Measurements from ENCODE around the gene MEF2C.

Gene MEF2C

DNA sequence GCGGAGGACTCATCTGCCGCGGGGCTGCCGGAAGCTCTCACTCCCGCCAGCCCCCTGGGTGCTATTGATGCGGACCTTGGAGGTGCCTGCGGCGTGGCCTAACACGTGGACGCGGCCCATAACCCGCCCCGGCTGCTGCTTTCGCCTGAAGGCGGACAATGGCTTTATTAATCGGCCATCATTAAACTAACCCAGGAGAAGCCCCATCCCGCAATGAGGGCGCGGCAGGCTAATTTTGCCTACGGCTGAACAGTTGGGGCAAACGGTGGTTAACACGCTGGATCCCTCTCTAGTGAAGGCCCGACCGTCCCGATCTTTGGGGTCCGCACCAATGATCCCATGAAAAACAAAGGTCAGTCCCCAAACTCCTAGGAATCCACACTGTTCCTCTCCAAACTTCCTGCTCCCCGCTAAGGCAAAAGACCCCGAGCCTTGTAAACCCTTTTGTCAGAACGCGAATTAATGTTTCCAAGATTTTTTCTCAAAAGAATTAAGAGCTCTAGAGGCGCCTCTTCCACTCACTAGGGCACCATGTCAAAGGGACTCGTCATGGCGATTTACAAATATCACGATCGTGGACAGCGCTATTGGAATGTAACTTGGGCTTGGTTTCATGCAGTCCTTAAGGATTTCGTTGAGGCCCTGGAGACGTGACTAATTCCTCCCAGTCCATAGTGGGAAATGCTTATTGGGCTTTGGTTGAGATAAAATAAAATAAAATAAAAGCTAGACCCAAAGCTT is 193.1 kb downstream of the MEF2C start:
- DNase-seq (ENCODE audit: low read depth) = no peak
- TF ChIP-seq, protein P1, sequence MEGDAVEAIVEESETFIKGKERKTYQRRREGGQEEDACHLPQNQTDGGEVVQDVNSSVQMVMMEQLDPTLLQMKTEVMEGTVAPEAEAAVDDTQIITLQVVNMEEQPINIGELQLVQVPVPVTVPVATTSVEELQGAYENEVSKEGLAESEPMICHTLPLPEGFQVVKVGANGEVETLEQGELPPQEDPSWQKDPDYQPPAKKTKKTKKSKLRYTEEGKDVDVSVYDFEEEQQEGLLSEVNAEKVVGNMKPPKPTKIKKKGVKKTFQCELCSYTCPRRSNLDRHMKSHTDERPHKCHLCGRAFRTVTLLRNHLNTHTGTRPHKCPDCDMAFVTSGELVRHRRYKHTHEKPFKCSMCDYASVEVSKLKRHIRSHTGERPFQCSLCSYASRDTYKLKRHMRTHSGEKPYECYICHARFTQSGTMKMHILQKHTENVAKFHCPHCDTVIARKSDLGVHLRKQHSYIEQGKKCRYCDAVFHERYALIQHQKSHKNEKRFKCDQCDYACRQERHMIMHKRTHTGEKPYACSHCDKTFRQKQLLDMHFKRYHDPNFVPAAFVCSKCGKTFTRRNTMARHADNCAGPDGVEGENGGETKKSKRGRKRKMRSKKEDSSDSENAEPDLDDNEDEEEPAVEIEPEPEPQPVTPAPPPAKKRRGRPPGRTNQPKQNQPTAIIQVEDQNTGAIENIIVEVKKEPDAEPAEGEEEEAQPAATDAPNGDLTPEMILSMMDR (conservative IDR thresholded peaks at IDR 0.05; ENCODE audit: low read length) = no peak
- no peak overlapping the region for H3K4me3 ChIP-seq (ENCODE audit: low read length)

DNA sequence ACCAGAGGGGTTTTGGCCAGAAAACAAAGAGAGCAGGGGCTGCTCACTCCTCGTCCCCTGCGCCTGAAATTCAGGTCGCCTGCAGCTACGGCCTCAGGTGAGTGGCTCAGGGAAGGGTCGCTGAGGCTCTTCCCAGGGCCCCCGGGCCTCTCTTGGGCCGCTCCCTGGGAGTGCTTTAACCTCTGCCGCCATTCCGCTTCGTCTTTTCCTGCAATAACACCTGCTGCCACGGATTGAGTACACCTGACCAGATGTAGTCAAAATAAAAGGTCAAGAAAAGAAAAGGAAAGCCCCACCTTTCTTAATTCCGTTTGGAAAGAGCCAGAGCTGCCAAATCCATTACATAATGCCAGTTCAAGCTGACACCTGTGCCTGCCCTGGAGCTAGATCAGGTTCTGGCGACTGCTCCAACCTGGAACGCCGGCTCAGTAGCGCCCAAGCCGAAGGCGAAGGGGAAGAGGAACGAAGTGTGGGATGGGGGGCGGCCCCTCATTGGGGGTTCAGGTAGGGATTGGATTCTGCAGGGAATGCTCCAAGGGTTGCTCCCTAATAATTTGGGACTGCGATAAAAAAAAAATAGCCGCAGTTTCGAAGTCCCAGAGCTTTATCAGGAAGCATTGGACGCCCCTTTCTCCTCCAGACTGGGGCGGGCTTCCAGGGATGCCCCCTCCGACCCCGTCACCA is 193.9 kb downstream of the MEF2C start:
- DNase-seq (ENCODE audit: low read depth) = no peak
- TF ChIP-seq, protein P1 (conservative IDR thresholded peaks at IDR 0.05; ENCODE audit: low read length) = no peak
- no peak overlapping the region for H3K4me3 ChIP-seq (ENCODE audit: low read length)

DNA sequence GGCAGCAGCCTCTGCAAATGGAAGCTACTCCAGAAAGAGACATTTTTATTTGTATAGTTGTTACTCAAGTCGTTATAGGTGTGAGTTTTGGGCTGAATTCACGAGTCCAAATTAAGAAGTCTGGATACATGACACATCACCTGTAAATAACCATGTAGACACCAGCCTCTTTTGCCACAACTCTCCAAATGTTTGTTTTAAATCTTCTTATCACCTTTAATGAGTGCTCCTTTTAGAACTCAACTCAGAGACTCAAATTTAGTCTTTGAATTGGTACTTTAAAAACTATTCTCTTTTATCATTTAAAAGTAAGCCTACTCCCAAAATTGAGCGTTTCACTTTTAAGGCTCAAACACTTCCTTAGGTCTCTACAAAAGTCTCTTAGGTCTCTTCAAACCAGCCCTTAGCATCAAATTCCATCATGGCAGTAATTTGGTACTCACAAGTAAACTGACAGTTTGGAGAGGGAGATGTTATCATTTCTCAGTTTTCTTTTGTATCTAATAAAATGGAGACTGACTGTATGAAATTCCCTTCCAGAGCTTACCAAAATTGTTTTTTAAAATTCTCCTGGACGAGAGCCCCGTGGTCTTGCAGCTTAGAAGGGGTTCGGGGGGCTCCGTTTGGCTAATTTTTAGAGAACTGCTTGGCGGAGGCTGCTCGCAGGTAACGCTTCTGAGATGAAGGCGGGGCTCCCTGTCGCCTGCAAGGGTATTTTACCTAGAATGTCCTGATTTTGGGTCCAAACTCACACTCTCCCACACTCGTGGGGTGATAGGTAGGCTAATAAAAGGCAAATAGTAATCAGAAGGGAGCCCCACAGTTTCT is 194.6 kb downstream of the MEF2C start:
- TF ChIP-seq, protein P1 (conservative IDR thresholded peaks at IDR 0.05; ENCODE audit: low read length) = no peak
- no peak overlapping the region for H3K4me3 ChIP-seq (ENCODE audit: low read length)
- no peak for DNase-seq (ENCODE audit: low read depth)

DNA sequence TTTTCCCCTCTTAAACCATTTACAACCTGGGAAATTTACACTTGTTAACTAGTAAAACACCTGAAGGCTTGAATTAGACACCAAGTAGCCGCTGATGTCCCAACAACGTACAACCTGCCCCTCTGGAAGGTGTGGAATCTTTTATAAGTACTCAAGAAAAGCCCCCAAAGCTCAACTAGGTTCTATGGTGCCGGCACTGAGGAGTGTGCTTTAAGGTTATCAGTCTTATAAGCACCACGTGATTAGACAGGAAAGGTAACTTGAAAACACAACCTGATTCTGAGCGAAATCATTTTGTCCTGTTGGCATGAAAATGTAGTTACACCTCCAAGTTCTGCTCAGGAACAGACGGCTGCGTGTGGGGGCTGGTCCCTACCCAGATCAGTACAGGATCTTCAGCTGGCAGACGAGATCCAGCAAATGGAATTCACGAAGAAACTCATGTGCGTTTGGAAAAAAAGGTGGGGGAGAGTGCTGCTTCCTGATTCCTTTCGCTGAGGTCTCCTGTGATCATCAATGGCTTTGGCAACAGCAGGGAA is 195.5 kb downstream of the MEF2C start:
- no peak overlapping the region for H3K4me3 ChIP-seq (ENCODE audit: low read length)
- DNase-seq (ENCODE audit: low read depth) = no peak
- TF ChIP-seq, protein P1 (conservative IDR thresholded peaks at IDR 0.05; ENCODE audit: low read length) = no peak

DNA sequence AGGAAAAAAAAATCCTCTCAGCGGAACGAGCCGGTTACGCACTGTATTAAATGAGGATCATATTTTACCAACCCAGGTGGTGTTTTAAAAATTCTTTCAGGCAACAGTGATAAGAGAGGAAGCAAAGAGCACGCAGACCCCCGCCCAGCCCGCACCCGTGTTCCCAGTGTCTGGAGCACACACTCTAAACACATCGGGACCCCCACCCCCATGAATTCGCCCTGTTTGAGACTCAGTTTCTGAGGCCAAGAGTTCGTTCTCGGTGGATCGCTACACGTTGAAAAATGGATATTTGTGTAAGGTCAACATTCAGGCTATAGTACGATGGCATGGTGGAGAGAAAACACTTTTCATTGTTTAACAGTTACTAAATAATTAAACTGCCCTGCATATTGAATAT is 196.3 kb downstream of the MEF2C start:
- DNase-seq (ENCODE audit: low read depth) = no peak
- TF ChIP-seq, protein P1 (conservative IDR thresholded peaks at IDR 0.05; ENCODE audit: low read length) = no peak
- no peak overlapping the region for H3K4me3 ChIP-seq (ENCODE audit: low read length)

DNA sequence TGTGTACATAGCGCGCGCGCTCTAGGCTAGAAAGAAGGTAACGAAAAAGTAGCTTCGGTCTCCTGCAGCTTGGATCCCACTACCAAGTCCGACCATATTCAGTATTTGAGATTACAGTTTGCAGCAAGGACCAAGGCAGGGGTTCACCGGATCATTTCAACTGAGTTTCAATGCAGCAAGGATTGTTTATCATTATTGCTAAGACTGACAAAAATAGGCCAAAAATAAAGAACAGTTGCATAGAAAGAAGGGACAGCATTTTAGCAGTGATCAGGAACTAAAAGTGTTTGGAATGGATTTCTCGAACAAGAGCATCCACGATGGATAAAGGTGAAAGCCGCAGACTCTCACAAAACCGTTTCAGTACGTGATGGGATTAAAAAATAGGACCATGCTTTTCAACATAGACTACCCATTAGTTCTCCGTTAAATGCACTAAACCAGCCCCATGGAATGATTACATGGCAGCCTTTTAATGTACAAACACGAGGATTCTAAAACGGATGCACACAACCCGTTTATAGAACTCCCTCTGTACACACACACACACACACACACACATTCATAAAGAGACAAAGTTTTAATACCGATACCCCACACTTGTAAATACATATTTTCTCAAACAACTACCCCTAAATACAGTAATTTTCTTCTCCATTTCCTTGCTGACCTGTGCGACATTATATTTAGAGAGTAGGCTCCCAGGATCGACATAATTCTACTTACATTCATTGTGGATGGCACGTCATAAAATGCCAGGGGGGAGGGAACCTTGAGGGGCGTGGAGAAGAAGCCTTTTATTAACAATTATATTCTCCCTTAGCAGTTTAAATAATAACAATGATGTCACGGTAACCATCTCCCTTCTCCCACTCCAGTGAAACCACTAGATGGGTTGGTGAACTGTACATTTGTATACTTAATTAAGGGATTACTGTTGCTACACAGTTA is 197.1 kb downstream of the MEF2C start:
- TF ChIP-seq, protein P1 (conservative IDR thresholded peaks at IDR 0.05; ENCODE audit: low read length) = no peak
- DNase-seq (ENCODE audit: low read depth) = no peak
- no peak overlapping the region for H3K4me3 ChIP-seq (ENCODE audit: low read length)

Data from AG10803 (cell line).